ENCODE results near the gene DNAH2.

DNAH2 gene

GRCh38 chr17:7841396-7841914 is 123.9 kb downstream of the DNAH2 start:
- DNase-seq, result peak; percentile 33

- DNase-seq, result peak; percentile 78
These were observed 124.4 kb downstream of the DNAH2 start for GRCh38 chr17:7841915-7842379.

GRCh38 chr17:7842380-7843256 is 125.1 kb downstream of the DNAH2 start:
- DNase-seq, result peak; percentile 14

GRCh38 chr17:7843257-7843535 is 125.7 kb downstream of the DNAH2 start:
- no peak for DNase-seq

- DNase-seq, result peak; percentile 60
These were observed 126.2 kb downstream of the DNAH2 start for GRCh38 chr17:7843536-7844291.

- peak; percentile 74 for DNase-seq
These were observed 127.0 kb downstream of the DNAH2 start for GRCh38 chr17:7844292-7845154.

- DNase-seq, result no peak
These were observed 128.0 kb downstream of the DNAH2 start for GRCh38 chr17:7845359-7846062.

GRCh38 chr17:7846063-7846735 is 128.7 kb downstream of the DNAH2 start:
- no peak for DNase-seq

GRCh38 chr17:7846765-7847661 is 129.5 kb downstream of the DNAH2 start:
- DNase-seq, result no peak

- DNase-seq, result no peak
These were observed 130.6 kb downstream of the DNAH2 start for GRCh38 chr17:7848131-7848579.

GRCh38 chr17:7848739-7849129 is 131.2 kb downstream of the DNAH2 start:
- no peak for DNase-seq

- DNase-seq, result no peak
These were observed 131.7 kb downstream of the DNAH2 start for GRCh38 chr17:7849130-7849750.

GRCh38 chr17:7849751-7850504 is 132.4 kb downstream of the DNAH2 start:
- DNase-seq, result no peak

- DNase-seq, result no peak
These were observed 133.3 kb downstream of the DNAH2 start for GRCh38 chr17:7850701-7851437.

- DNase-seq, result peak; percentile 74
These were observed 134.1 kb downstream of the DNAH2 start for GRCh38 chr17:7851438-7852261.

- no peak for DNase-seq
These were observed 134.7 kb downstream of the DNAH2 start for GRCh38 chr17:7852262-7852670.

- no peak for DNase-seq
These were observed 135.6 kb downstream of the DNAH2 start for GRCh38 chr17:7852919-7853690.
